Measurements from ENCODE around the gene MAP1B. TPM values are rescaled to one million over a fixed set of nuclear protein-coding genes. Genes with fewer than 3 reads are reported as not detected.

MAP1B gene
- total and polyA plus RNA-seq, 10 of the 15 experiments (the other 5 are each of a cell fraction or from before 2014, with no cell fraction given) = 0.02 to 0.81 (median 0.06) TPM; not detected in 1

- H3K27me3 ChIP-seq (replicated peaks in 1 of 2; ENCODE audit: control insufficient read depth in 2 of 2, insufficient read depth in 2 of 2, low read length in 1 of 2) = no peaks in the 10 kb centered on the region
- CTCF ChIA-PET = interaction anchor here (0.6 to 1.0 kb wide), 2 partner anchors 8 to 11 kb away, joined by 3 read pairs; no protein-coding TSS in a partner anchor
- H3K79me2 ChIP-seq (ENCODE audit: control insufficient read depth, insufficient read depth, low read length) = no peaks in the 10 kb centered on the region
- POLR2A ChIA-PET = interaction anchor here (0.5 kb wide), 1 partner anchor 44 kb away, joined by 3 read pairs; no protein-coding TSS in a partner anchor
- intact Hi-C loops (cut with micrococcal nuclease; ENCODE audit: unreplicated experiment) = no loop called here
- no peaks in the 10 kb centered on the region for H3K9me3 ChIP-seq (replicated peaks; ENCODE audit: control insufficient read depth, insufficient read depth, low read length)
- peaks cover 19 to 59% of the 10 kb centered on the region in 2 experiments for H3K36me3 ChIP-seq (ENCODE audit: control insufficient read depth in 2 of 2, insufficient read depth in 2 of 2, low read length in 1 of 2)
- no peak for TF ChIP-seq NFYB (IDR thresholded peaks at IDR 0.05; ENCODE audit: insufficient read depth, low read depth, low read length)
- no peak for DNase-seq (ENCODE audit: low read depth, low spot score)
- in situ Hi-C loops (cut with MboI) = no loop called here
- H3K27ac ChIP-seq (ENCODE audit: control insufficient read depth, insufficient read depth) = no peak overlapping the region
- H4K20me1 ChIP-seq (ENCODE audit: control insufficient read depth, insufficient read depth) = no peaks in the 10 kb centered on the region
- no peak overlapping the region for H3K4me3 ChIP-seq
- ATAC-seq = no peak
- no peak overlapping the region for H3K4me2 ChIP-seq (ENCODE audit: control insufficient read depth, insufficient read depth)
- BruUV-seq (replicated peaks) = no TSS peak
- 100% methylated on average over 3 of the region's 3 CpGs for WGBS (ENCODE audit: insufficient coverage, insufficient replicate concordance, low lambda C conversion rate, missing lambda C conversion rate)
- H3K9ac ChIP-seq (ENCODE audit: control insufficient read depth, insufficient read depth, low read length) = no peak overlapping the region
- RAD21 ChIA-PET (ENCODE audit: unreplicated experiment) = no interaction called here
- no peak overlapping the region for H2AFZ ChIP-seq (ENCODE audit: control insufficient read depth, low read depth, low read length)
- no peak for FAIRE-seq
- no peaks in the 10 kb centered on the region for H3K4me1 ChIP-seq (ENCODE audit: control insufficient read depth, insufficient read depth, low read length)
- SMC1A ChIA-PET (ENCODE audit: uncharacterized antibody, unreplicated experiment) = interaction anchor here (1.5 kb wide), 1 partner anchor 18 kb away, joined by 3 read pairs; no protein-coding TSS in a partner anchor
These were observed 118.5 kb downstream of the MAP1B start for GRCh38 chr5:72225741-72226140.

GRCh38 chr5:72226950-72227349 is 119.7 kb downstream of the MAP1B start:
- BruUV-seq (replicated peaks) = no TSS peak

More at GRCh38 chr5:72226950-72227349, 119.7 kb downstream of the MAP1B start:
- 100% methylated on average over 2 of the region's 2 CpGs for WGBS (ENCODE audit: insufficient coverage, insufficient replicate concordance, low lambda C conversion rate, missing lambda C conversion rate)
- Histone ChIP-seq H3K36me3 (ENCODE audit: control insufficient read depth in 2 of 2, insufficient read depth in 2 of 2, low read length in 1 of 2) (peaks cover 19 to 63% of the 10 kb centered on the region in 2 experiments), H4K20me1 (ENCODE audit: control insufficient read depth, insufficient read depth) (no peaks in the 10 kb centered on the region), H3K27me3 (replicated peaks in 1 of 2; ENCODE audit: control insufficient read depth in 2 of 2, insufficient read depth in 2 of 2, low read length in 1 of 2) (no peaks in the 10 kb centered on the region), H3K79me2 (ENCODE audit: control insufficient read depth, insufficient read depth, low read length) (no peaks in the 10 kb centered on the region), H3K27ac (ENCODE audit: control insufficient read depth, insufficient read depth) (no peak overlapping the region), H3K9ac (ENCODE audit: control insufficient read depth, insufficient read depth, low read length) (no peak overlapping the region), H3K4me3 (no peak overlapping the region), H3K4me2 (ENCODE audit: control insufficient read depth, insufficient read depth) (no peak overlapping the region), H3K9me3 (replicated peaks; ENCODE audit: control insufficient read depth, insufficient read depth, low read length) (no peaks in the 10 kb centered on the region), H3K4me1 (ENCODE audit: control insufficient read depth, insufficient read depth, low read length) (peaks cover 5% of the 10 kb centered on the region), H2AFZ (ENCODE audit: control insufficient read depth, low read depth, low read length) (no peak overlapping the region)
- RAD21 ChIA-PET (ENCODE audit: unreplicated experiment) = no interaction called here
- in situ Hi-C loops (cut with MboI) = no loop called here
- POLR2A ChIA-PET = no interaction called here
- SMC1A ChIA-PET (ENCODE audit: uncharacterized antibody, unreplicated experiment) = no interaction called here
- TF ChIP-seq RUNX3 (IDR thresholded peaks at IDR 0.05; ENCODE audit: low read length) (peak; percentile 22; the same call in 1 of the 2 replicates), POLR2AphosphoS5 (IDR thresholded peaks at IDR 0.05; ENCODE audit: low read length) (no peak), STAT1 (conservative IDR thresholded peaks at IDR 0.05) (no peak), TCF7 (IDR thresholded peaks at IDR 0.05; ENCODE audit: borderline replicate concordance) (0 out of 2 replicates have a peak, but pooled peaks have one; percentile 21)
- FAIRE-seq (no peak), ATAC-seq (no peak), DNase-seq (ENCODE audit: low read depth, low spot score) (no peak)
- CTCF ChIA-PET = no interaction called here
- intact Hi-C loops (cut with micrococcal nuclease; ENCODE audit: unreplicated experiment) = no loop called here

All from GM12878 (cell line).